ENCODE results near the gene CD163L1.

The CD163L1 gene

DNA sequence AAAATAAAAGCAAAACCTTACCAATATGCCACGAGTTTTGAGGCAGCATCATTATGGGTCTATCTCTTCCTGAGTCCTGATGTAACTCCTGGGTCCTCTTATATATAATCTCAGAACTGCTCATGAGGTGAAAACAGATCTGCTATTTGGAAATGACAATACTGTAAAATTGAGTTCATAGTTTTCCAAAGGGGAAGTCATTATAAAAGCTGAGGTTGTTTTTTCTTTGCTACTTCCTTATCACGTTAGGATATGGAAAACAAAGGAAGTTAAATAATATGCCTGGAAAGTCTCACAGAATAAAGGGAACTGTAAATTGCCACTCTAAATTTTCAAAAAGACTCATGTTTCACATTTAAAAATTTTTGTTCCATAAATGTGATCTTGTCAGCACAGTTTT lies at the start of gene CD163L1:
TSS of gene CD163L1 (minus strand) at position 78 of the 400 bp plus-strand sequence. CDS start at position 52, 26 bp downstream.
- DNase-seq (ENCODE audit: low read depth): no peak
- H3K4me3 ChIP-seq (ENCODE audit: low read depth, low read length): no peak within 1 kb of the TSS
- TF ChIP-seq MYC (IDR thresholded peaks at IDR 0.05; ENCODE audit: low read depth, low read length) (no peak), POLR2A (IDR thresholded peaks at IDR 0.05; ENCODE audit: extremely low read depth, insufficient read length) (no peak)
- TF ChIP-seq, protein P1, sequence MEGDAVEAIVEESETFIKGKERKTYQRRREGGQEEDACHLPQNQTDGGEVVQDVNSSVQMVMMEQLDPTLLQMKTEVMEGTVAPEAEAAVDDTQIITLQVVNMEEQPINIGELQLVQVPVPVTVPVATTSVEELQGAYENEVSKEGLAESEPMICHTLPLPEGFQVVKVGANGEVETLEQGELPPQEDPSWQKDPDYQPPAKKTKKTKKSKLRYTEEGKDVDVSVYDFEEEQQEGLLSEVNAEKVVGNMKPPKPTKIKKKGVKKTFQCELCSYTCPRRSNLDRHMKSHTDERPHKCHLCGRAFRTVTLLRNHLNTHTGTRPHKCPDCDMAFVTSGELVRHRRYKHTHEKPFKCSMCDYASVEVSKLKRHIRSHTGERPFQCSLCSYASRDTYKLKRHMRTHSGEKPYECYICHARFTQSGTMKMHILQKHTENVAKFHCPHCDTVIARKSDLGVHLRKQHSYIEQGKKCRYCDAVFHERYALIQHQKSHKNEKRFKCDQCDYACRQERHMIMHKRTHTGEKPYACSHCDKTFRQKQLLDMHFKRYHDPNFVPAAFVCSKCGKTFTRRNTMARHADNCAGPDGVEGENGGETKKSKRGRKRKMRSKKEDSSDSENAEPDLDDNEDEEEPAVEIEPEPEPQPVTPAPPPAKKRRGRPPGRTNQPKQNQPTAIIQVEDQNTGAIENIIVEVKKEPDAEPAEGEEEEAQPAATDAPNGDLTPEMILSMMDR (IDR thresholded peaks at IDR 0.05; ENCODE audit: low read depth, low read length): no peak
- TF ChIP-seq, protein P2, sequence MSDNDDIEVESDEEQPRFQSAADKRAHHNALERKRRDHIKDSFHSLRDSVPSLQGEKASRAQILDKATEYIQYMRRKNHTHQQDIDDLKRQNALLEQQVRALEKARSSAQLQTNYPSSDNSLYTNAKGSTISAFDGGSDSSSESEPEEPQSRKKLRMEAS (IDR thresholded peaks at IDR 0.05; ENCODE audit: low read depth, low read length): no peak

DNA sequence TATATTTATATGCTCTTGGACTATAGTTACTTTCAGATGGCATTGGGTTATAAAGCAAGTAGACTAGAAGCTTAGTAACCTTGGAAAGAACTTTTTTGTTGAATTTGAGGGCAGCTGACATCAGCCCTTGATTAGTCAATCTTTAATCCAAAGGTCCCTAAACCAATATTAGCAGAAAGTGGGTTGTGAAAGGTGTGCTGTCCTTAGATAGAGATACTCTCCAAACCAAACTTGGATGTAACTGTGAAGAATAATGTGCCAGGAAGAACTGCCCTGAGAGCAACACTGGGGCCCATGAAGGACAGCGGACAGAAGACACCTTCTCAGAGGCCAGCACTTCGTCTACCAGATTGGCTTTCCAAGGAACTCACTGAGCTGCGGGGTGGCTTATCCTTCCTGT lies 49.1 kb upstream of the CD163L1 start:
- DNase-seq (ENCODE audit: low read depth): no peak
- no peak overlapping the region for H3K4me3 ChIP-seq (ENCODE audit: low read depth, low read length)
- TF ChIP-seq, protein P1 (IDR thresholded peaks at IDR 0.05; ENCODE audit: low read depth, low read length): no peak
- TF ChIP-seq POLR2A (IDR thresholded peaks at IDR 0.05; ENCODE audit: extremely low read depth, insufficient read length): no peak
- no peak for TF ChIP-seq MYC (IDR thresholded peaks at IDR 0.05; ENCODE audit: low read depth, low read length)
- TF ChIP-seq, protein P2 (IDR thresholded peaks at IDR 0.05; ENCODE audit: low read depth, low read length): no peak

DNA sequence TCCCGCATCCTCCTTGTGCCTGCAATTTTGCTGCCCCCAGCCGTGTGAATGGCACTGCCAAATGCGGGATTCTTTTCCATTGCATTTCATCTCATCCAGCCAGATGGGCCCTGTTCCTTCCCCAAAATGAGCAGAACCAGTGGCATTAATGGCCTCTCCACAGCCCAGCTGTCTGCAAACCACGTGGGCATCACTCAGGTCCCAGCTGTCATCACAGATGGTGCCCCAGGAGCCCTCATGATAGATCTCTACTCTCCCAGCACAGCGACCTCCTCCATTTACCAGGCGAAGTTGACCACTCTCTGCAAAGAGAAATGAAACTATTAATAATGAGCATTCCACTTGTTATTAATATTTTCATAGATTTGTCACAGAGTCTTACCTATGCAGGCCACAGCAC lies 42.6 kb upstream of the CD163L1 start:
- TF ChIP-seq, protein P1 (IDR thresholded peaks at IDR 0.05; ENCODE audit: low read depth, low read length): no peak
- TF ChIP-seq MYC (IDR thresholded peaks at IDR 0.05; ENCODE audit: low read depth, low read length): no peak
- TF ChIP-seq, protein P2 (IDR thresholded peaks at IDR 0.05; ENCODE audit: low read depth, low read length): no peak
- no peak for TF ChIP-seq POLR2A (IDR thresholded peaks at IDR 0.05; ENCODE audit: extremely low read depth, insufficient read length)
- no peak for DNase-seq (ENCODE audit: low read depth)
- no peak overlapping the region for H3K4me3 ChIP-seq (ENCODE audit: low read depth, low read length)

DNA sequence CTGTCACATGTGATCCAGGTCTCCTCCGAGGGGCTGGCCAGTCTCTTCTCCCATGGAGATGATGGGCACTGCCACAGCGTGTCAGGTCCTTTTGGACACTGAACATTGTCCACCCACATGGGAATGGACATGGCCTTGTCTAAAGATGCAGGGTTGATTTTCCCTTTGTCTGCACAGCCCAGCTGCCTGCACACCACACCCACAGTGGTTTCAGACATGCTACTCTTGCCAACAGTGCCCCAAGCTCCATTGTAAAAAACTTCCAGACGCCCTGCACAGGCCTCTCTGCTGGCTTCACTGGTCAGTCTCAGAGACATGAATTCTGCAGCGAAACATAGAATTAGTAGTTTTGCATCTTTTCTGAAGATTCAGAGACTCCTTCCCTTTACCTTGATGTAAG lies 41.1 kb upstream of the CD163L1 start:
- H3K4me3 ChIP-seq (ENCODE audit: low read depth, low read length): no peak overlapping the region
- no peak for DNase-seq (ENCODE audit: low read depth)
- TF ChIP-seq MYC (IDR thresholded peaks at IDR 0.05; ENCODE audit: low read depth, low read length): no peak
- TF ChIP-seq, protein P1 (IDR thresholded peaks at IDR 0.05; ENCODE audit: low read depth, low read length): no peak
- TF ChIP-seq POLR2A (IDR thresholded peaks at IDR 0.05; ENCODE audit: extremely low read depth, insufficient read length): no peak
- TF ChIP-seq, protein P2 (IDR thresholded peaks at IDR 0.05; ENCODE audit: low read depth, low read length): no peak

DNA sequence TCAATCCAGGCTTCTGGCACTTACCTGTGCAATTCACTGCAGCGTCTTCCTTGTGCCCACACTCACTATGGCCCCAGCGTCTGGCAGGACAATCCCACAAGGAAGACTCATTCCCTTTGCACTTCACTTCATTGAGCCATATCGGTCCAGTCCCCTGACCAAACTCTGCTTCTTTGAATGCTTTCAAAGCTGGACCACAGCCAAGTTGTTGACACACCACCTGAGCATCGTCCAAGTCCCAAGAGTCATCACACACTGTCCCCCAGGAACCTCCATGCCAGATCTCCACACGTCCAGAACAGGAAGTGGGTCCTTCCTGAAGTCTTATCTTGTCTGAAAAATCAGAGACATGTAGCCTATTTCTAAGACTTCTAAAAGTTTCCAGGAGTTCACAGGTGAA lies 39.4 kb upstream of the CD163L1 start:
- TF ChIP-seq MYC (IDR thresholded peaks at IDR 0.05; ENCODE audit: low read depth, low read length) (no peak), POLR2A (IDR thresholded peaks at IDR 0.05; ENCODE audit: extremely low read depth, insufficient read length) (no peak)
- TF ChIP-seq, protein P2 (IDR thresholded peaks at IDR 0.05; ENCODE audit: low read depth, low read length): no peak
- TF ChIP-seq, protein P1 (IDR thresholded peaks at IDR 0.05; ENCODE audit: low read depth, low read length): no peak
- no peak overlapping the region for H3K4me3 ChIP-seq (ENCODE audit: low read depth, low read length)

More for the DNA sequence above, 39.4 kb upstream of the CD163L1 start:
- no peak for DNase-seq (ENCODE audit: low read depth)
